Measurements from ENCODE around the gene ANGPTL8. TPM values are rescaled to one million over a fixed set of nuclear protein-coding genes. Genes with fewer than 3 reads are reported as not detected.

ANGPTL8 gene
- total RNA-seq, 1 donor from 2014 or later = not detected

DNA sequence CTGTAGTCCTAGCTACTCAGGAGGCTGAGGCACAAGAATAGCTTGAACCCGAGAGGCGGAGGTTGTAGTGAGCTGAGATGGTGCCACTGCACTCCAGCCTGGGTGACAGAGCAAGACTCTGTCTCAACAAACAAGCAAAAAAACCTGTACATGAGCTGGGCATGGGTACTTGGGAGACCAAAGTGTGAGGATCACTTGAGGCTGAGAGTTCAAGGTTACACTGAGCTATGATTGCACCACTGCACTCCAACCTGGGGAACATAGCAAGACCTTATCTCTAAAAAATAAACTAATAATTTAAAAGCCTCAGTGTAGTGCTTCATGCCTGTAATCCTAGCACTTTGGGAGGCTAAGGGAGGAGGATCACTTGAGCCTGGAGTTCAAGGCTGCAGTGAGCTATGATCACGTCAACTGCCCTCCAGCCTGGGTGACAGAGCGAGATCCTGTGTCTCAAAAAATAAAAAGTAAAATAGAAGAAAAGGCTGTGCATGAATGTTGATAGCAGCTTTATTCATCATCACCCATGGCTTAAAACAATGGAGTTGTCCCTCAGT is 35.2 kb downstream of the ANGPTL8 start:
- H3K27me3 ChIP-seq (ENCODE audit: control insufficient read depth, insufficient read depth, low read length) = no peaks in the 10 kb centered on the region
- no peak overlapping the region for H3K4me3 ChIP-seq (ENCODE audit: low read depth, low read length)
- TF ChIP-seq, protein P1, sequence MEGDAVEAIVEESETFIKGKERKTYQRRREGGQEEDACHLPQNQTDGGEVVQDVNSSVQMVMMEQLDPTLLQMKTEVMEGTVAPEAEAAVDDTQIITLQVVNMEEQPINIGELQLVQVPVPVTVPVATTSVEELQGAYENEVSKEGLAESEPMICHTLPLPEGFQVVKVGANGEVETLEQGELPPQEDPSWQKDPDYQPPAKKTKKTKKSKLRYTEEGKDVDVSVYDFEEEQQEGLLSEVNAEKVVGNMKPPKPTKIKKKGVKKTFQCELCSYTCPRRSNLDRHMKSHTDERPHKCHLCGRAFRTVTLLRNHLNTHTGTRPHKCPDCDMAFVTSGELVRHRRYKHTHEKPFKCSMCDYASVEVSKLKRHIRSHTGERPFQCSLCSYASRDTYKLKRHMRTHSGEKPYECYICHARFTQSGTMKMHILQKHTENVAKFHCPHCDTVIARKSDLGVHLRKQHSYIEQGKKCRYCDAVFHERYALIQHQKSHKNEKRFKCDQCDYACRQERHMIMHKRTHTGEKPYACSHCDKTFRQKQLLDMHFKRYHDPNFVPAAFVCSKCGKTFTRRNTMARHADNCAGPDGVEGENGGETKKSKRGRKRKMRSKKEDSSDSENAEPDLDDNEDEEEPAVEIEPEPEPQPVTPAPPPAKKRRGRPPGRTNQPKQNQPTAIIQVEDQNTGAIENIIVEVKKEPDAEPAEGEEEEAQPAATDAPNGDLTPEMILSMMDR (IDR thresholded peaks at IDR 0.05; ENCODE audit: insufficient read depth, low read length, poor library complexity, severe bottlenecking) = no peak
- DNase-seq (ENCODE audit: low read depth) = no peak
- H3K36me3 ChIP-seq (ENCODE audit: control insufficient read depth, insufficient read depth, low read length) = no peaks in the 10 kb centered on the region

DNA sequence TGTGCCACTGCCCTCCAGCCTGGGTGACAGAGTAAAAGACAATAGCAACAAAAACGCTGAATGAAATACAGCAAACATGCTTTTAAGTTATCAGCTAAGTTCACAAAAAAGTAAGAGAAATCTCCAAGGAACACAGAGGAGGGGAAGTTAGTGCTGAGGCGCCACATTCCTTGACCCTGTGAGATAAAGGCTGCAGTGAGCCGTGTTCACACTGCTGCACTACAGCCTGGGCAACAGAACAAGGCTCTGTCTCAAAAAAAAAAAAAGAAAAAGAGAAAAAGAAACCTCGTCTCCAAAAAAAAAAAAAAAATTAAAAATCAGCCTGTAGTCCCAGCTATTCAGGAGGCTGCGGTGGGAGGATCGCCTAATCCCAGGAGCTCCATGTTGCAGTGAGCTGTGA is 39.3 kb downstream of the ANGPTL8 start:
- Histone ChIP-seq H3K36me3 (ENCODE audit: control insufficient read depth, insufficient read depth, low read length) (no peaks in the 10 kb centered on the region), H3K4me3 (ENCODE audit: low read depth, low read length) (no peak overlapping the region), H3K27me3 (ENCODE audit: control insufficient read depth, insufficient read depth, low read length) (no peaks in the 10 kb centered on the region)
- no peak for DNase-seq (ENCODE audit: low read depth)
- TF ChIP-seq, protein P1 (IDR thresholded peaks at IDR 0.05; ENCODE audit: insufficient read depth, low read length, poor library complexity, severe bottlenecking) = no peak

DNA sequence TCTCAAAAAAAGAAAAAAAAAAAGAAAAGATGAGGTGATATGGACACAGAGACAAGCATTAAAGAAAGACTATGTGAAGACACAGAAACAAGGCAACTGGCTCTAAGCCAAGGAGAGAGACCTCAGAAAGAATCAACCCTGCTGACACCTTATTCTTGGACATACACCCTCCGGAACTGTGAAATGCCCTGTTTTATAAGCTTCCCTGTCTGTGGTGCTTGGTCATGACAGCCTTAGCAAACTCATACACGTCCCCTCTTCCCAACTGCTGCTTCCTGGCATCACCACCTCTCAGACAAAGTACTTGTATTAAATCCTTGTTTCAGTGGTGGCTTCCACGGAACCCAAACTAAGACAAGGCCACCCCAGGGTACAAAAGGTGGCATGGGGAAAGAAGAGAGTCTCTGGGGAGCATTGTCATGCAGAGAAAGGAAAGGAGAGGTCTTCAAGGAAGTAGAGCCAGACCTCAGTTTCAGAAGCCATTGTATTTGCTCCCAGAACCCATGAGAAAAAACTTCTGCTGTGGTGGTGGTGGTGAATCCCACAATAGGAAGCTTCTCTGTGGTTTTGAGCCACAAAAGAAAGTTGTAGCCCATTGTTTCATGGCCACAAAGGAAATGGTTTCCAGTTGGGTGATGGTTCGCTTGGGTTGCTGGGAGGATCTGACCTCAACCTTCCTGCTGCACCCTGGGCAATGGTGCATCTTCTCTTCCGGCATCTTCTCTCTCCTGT is 40.3 kb downstream of the ANGPTL8 start:
- DNase-seq (ENCODE audit: low read depth) = no peak
- H3K36me3 ChIP-seq (ENCODE audit: control insufficient read depth, insufficient read depth, low read length) = no peaks in the 10 kb centered on the region
- H3K27me3 ChIP-seq (ENCODE audit: control insufficient read depth, insufficient read depth, low read length) = no peaks in the 10 kb centered on the region
- no peak overlapping the region for H3K4me3 ChIP-seq (ENCODE audit: low read depth, low read length)
- TF ChIP-seq, protein P1 (IDR thresholded peaks at IDR 0.05; ENCODE audit: insufficient read depth, low read length, poor library complexity, severe bottlenecking) = no peak

DNA sequence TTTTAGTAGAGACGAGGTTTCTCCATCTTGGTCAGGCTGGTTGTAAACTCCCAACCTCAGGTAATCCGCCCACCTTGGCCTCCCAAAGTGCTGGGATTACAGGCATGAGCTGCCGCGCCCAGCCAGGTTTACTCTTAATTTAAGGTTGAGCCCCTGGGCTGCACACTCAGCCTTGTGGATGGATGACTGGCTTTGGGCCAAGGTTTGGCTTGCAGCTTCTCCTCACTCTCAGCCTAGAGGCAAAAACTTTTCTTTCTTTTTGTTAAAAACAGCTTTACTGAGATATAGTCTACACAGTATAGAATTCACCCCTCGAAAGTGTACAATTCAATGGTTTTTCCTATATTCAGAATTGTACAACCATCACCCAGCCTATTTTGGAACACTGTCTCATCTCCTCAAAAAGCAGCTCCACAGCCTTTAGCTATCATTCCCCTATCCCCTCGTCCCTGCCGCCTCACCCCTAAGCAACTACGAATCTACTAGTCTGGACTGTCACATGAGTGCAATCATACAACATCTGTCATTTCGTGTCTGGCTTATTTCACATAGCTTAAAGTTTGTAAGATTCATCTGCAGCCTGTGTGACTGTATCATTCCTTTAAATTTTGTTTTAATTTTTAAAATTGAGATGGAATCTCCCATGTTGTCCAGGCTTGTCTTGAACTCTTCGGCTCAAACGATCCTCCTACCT is 42.1 kb downstream of the ANGPTL8 start:
- no peaks in the 10 kb centered on the region for H3K36me3 ChIP-seq (ENCODE audit: control insufficient read depth, insufficient read depth, low read length)
- H3K27me3 ChIP-seq (ENCODE audit: control insufficient read depth, insufficient read depth, low read length) = no peaks in the 10 kb centered on the region
- no peak for DNase-seq (ENCODE audit: low read depth)
- no peak overlapping the region for H3K4me3 ChIP-seq (ENCODE audit: low read depth, low read length)
- TF ChIP-seq, protein P1 (IDR thresholded peaks at IDR 0.05; ENCODE audit: insufficient read depth, low read length, poor library complexity, severe bottlenecking) = no peak

DNA sequence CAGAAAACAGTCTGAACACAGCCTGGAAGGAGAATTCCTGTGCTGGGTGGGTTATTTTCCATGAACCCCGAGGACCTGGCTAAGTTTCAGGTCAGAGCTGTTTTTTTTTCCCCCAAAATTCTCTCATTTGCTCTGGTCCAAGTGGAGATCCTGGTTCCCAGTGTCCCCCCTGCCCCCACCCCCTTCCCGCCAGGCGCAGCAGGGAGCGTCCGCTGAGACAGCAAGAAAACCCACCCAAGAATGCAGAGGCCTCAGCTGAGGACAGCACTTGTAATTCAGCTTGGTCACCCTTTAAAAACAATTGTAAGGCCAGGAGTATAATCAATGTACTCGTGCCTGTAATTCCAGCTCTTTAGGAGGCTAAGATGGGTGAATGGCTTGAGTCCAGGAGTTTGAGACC is 45.1 kb downstream of the ANGPTL8 start:
- DNase-seq (ENCODE audit: low read depth) = no peak
- Histone ChIP-seq H3K27me3 (ENCODE audit: control insufficient read depth, insufficient read depth, low read length) (no peaks in the 10 kb centered on the region), H3K36me3 (ENCODE audit: control insufficient read depth, insufficient read depth, low read length) (no peaks in the 10 kb centered on the region), H3K4me3 (ENCODE audit: low read depth, low read length) (no peak overlapping the region)
- TF ChIP-seq, protein P1 (IDR thresholded peaks at IDR 0.05; ENCODE audit: insufficient read depth, low read length, poor library complexity, severe bottlenecking) = no peak

Data from kidney epithelial cell (primary cell).